ENCODE data around the gene IGFBP7.

Gene IGFBP7

GRCh38 chr4:57041020-57041419 is 69.2 kb downstream of the IGFBP7 start:
- Histone ChIP-seq H3K9me3 (ENCODE audit: control insufficient read depth, low read length) (no peaks in the 10 kb centered on the region), H3K27me3 (ENCODE audit: control insufficient read depth, insufficient read depth, low read length) (peaks cover 3% of the 10 kb centered on the region), H3K4me1 (ENCODE audit: control insufficient read depth, insufficient read depth, low read length) (peaks cover 3% of the 10 kb centered on the region), H3K9ac (ENCODE audit: low read length) (no peak overlapping the region), H3K4me3 (ENCODE audit: low read length) (no peak overlapping the region), H3K36me3 (ENCODE audit: control insufficient read depth, insufficient read depth, low read length) (no peaks in the 10 kb centered on the region)

DNA sequence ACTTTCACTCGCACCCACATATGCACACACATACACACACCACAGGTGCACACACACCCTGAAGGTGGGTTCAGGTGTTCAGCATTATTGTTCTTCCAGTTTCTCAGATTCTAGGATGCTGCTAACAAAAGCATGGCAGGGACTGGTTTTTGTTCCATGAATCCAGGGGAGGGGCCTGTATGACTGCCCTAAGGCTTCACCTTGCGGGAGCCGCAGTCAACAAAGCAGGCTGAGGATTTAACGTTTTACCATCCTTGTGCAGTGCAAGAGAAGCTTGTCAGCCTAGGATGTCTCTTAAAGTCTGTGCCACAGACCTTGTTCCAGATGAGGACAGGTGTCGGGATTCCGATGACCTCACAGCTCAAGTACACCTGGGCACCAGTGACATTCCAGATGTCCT is 69.7 kb downstream of the IGFBP7 start:
- Histone ChIP-seq H3K9me3 (ENCODE audit: control insufficient read depth, low read length) (no peaks in the 10 kb centered on the region), H3K4me3 (ENCODE audit: low read length) (no peak overlapping the region), H3K27me3 (ENCODE audit: control insufficient read depth, insufficient read depth, low read length) (peaks cover 3% of the 10 kb centered on the region), H3K4me1 (ENCODE audit: control insufficient read depth, insufficient read depth, low read length) (peaks cover 3% of the 10 kb centered on the region), H3K9ac (ENCODE audit: low read length) (no peak overlapping the region), H3K36me3 (ENCODE audit: control insufficient read depth, insufficient read depth, low read length) (no peaks in the 10 kb centered on the region)

- Histone ChIP-seq H3K27me3 (ENCODE audit: control insufficient read depth, insufficient read depth, low read length) (peaks cover 3% of the 10 kb centered on the region), H3K9me3 (ENCODE audit: control insufficient read depth, low read length) (no peaks in the 10 kb centered on the region), H3K4me3 (ENCODE audit: low read length) (no peak overlapping the region), H3K4me1 (ENCODE audit: control insufficient read depth, insufficient read depth, low read length) (no peaks in the 10 kb centered on the region), H3K9ac (ENCODE audit: low read length) (no peak overlapping the region), H3K36me3 (ENCODE audit: control insufficient read depth, insufficient read depth, low read length) (no peaks in the 10 kb centered on the region)
Measured at GRCh38 chr4:57039345-57039744, 70.8 kb downstream of the IGFBP7 start.

DNA sequence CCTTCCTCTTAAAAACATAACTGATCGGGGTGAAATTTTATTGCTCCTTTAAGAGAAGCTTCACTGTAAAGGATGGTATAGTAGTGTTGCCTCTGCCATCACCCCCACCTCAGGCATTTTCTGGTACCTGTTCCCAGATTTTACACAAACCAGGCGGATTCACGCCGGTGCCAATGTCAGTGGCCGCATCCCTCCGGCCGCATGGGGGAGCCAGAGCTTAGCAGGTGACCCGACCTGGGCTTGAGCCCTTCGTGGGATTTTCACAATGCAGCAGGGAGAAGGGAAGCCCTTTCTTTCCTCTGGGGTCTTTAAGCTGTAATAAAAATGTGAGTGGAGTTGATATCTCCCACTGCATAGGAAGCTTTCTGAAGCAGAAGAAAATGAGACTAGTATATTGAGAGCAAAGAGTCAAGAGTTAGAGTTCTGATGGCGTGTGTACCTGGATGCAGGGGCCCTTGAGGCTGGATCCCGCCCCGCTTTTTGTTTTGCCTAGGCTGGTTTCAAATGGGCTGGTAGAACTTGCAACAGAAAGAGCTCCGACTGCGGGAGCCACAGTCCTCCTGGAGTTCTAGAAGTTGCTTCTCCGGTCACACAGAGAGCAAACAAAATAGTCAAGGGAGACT is 72.1 kb downstream of the IGFBP7 start:
- Histone ChIP-seq H3K27me3 (ENCODE audit: control insufficient read depth, insufficient read depth, low read length) (peaks cover 3% of the 10 kb centered on the region), H3K9ac (ENCODE audit: low read length) (no peak overlapping the region), H3K4me1 (ENCODE audit: control insufficient read depth, insufficient read depth, low read length) (no peaks in the 10 kb centered on the region), H3K36me3 (ENCODE audit: control insufficient read depth, insufficient read depth, low read length) (no peaks in the 10 kb centered on the region), H3K4me3 (ENCODE audit: low read length) (no peak overlapping the region), H3K9me3 (ENCODE audit: control insufficient read depth, low read length) (no peaks in the 10 kb centered on the region)

DNA sequence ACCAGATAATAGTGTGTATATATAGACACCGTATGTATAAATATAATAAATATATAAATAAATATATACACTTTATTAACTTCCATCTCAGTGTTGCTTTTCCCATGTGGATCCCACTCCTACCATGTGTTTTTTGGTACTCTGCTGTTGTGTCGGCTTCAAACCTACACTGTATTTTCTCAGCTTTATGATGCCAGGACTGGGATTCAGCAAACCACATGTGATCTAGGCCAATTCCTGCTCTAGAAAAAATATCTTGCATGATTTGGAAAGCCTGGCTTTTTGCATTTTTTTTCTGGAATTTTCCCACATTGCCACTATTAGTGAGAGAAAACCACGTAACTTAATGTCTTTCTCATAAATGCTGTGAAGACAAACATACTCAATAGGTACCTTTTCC is 75.7 kb downstream of the IGFBP7 start:
- Histone ChIP-seq H3K27me3 (ENCODE audit: control insufficient read depth, insufficient read depth, low read length) (peaks cover 3% of the 10 kb centered on the region), H3K4me3 (ENCODE audit: low read length) (no peak overlapping the region), H3K9ac (ENCODE audit: low read length) (no peak overlapping the region), H3K4me1 (ENCODE audit: control insufficient read depth, insufficient read depth, low read length) (no peaks in the 10 kb centered on the region), H3K9me3 (ENCODE audit: control insufficient read depth, low read length) (no peaks in the 10 kb centered on the region), H3K36me3 (ENCODE audit: control insufficient read depth, insufficient read depth, low read length) (no peaks in the 10 kb centered on the region)

- H3K27me3 ChIP-seq (ENCODE audit: control insufficient read depth, insufficient read depth, low read length) = no peaks in the 10 kb centered on the region
Measured at GRCh38 chr4:57023104-57023503, 87.1 kb downstream of the IGFBP7 start.

GRCh38 chr4:57020467-57021101 is 89.6 kb downstream of the IGFBP7 start:
- H3K27me3 ChIP-seq (ENCODE audit: control insufficient read depth, insufficient read depth, low read length) = no peaks in the 10 kb centered on the region
- no peaks in the 10 kb centered on the region for H3K9me3 ChIP-seq (ENCODE audit: control insufficient read depth, low read length)
- H3K36me3 ChIP-seq (ENCODE audit: control insufficient read depth, insufficient read depth, low read length) = peaks cover 3% of the 10 kb centered on the region
- H3K9ac ChIP-seq (ENCODE audit: low read length) = no peak overlapping the region
- H3K4me1 ChIP-seq (ENCODE audit: control insufficient read depth, insufficient read depth, low read length) = no peaks in the 10 kb centered on the region
- no peak overlapping the region for H3K4me3 ChIP-seq (ENCODE audit: low read length)

More at GRCh38 chr4:57023104-57023503, 87.1 kb downstream of the IGFBP7 start:
- H3K36me3 ChIP-seq (ENCODE audit: control insufficient read depth, insufficient read depth, low read length) = peaks cover 3% of the 10 kb centered on the region
- H3K4me3 ChIP-seq (ENCODE audit: low read length) = no peak overlapping the region
- H3K9ac ChIP-seq (ENCODE audit: low read length) = no peak overlapping the region
- no peaks in the 10 kb centered on the region for H3K9me3 ChIP-seq (ENCODE audit: control insufficient read depth, low read length)
- peaks cover 3% of the 10 kb centered on the region for H3K4me1 ChIP-seq (ENCODE audit: control insufficient read depth, insufficient read depth, low read length)

GRCh38 chr4:57018980-57019379 is 91.2 kb downstream of the IGFBP7 start:
- Histone ChIP-seq H3K4me3 (ENCODE audit: low read length) (no peak overlapping the region), H3K36me3 (ENCODE audit: control insufficient read depth, insufficient read depth, low read length) (peaks cover 3% of the 10 kb centered on the region), H3K9ac (ENCODE audit: low read length) (no peak overlapping the region), H3K4me1 (ENCODE audit: control insufficient read depth, insufficient read depth, low read length) (no peaks in the 10 kb centered on the region), H3K27me3 (ENCODE audit: control insufficient read depth, insufficient read depth, low read length) (no peaks in the 10 kb centered on the region), H3K9me3 (ENCODE audit: control insufficient read depth, low read length) (no peaks in the 10 kb centered on the region)

- peaks cover 5% of the 10 kb centered on the region for H3K36me3 ChIP-seq (ENCODE audit: control insufficient read depth, insufficient read depth, low read length)
- H3K4me3 ChIP-seq (ENCODE audit: low read length) = no peak overlapping the region
- H3K9me3 ChIP-seq (ENCODE audit: control insufficient read depth, low read length) = no peaks in the 10 kb centered on the region
Measured at GRCh38 chr4:57013543-57014120, 96.6 kb downstream of the IGFBP7 start.

DNA sequence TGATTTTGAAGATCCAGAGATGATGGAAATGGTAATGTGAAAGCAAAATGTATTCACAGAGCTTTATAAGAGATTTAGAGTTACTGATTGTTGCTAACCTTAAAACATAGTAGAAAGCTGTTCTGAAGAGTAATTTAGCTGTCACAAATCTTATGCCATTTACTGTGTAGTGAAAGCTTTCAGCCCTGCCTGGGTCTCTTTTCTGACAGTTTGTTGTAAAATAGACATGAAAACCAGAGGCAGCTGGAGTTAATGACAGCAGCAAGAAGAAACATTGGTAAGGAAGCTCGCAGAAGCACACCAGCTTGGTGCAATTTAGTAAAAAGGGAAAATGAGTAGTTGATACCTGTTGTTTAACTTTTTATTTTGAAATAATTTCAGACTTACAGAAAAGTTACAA is 110.4 kb downstream of the IGFBP7 start:
- Histone ChIP-seq H3K9me3 (ENCODE audit: control insufficient read depth, low read length) (no peaks in the 10 kb centered on the region), H3K9ac (ENCODE audit: low read length) (no peak overlapping the region), H3K4me3 (ENCODE audit: low read length) (no peak overlapping the region), H3K36me3 (ENCODE audit: control insufficient read depth, insufficient read depth, low read length) (peaks cover 13% of the 10 kb centered on the region), H3K27me3 (ENCODE audit: control insufficient read depth, insufficient read depth, low read length) (no peaks in the 10 kb centered on the region), H3K4me1 (ENCODE audit: control insufficient read depth, insufficient read depth, low read length) (no peaks in the 10 kb centered on the region)

More at GRCh38 chr4:57013543-57014120, 96.6 kb downstream of the IGFBP7 start:
- no peak overlapping the region for H3K9ac ChIP-seq (ENCODE audit: low read length)
- H3K4me1 ChIP-seq (ENCODE audit: control insufficient read depth, insufficient read depth, low read length) = peaks cover 8% of the 10 kb centered on the region
- no peaks in the 10 kb centered on the region for H3K27me3 ChIP-seq (ENCODE audit: control insufficient read depth, insufficient read depth, low read length)

GRCh38 chr4:56995525-56995924 is 114.7 kb downstream of the IGFBP7 start:
- Histone ChIP-seq H3K36me3 (ENCODE audit: control insufficient read depth, insufficient read depth, low read length) (peaks cover 4% of the 10 kb centered on the region), H3K4me3 (ENCODE audit: low read length) (no peak overlapping the region), H3K27me3 (ENCODE audit: control insufficient read depth, insufficient read depth, low read length) (no peaks in the 10 kb centered on the region), H3K4me1 (ENCODE audit: control insufficient read depth, insufficient read depth, low read length) (no peaks in the 10 kb centered on the region), H3K9ac (ENCODE audit: low read length) (no peak overlapping the region), H3K9me3 (ENCODE audit: control insufficient read depth, low read length) (no peaks in the 10 kb centered on the region)

DNA sequence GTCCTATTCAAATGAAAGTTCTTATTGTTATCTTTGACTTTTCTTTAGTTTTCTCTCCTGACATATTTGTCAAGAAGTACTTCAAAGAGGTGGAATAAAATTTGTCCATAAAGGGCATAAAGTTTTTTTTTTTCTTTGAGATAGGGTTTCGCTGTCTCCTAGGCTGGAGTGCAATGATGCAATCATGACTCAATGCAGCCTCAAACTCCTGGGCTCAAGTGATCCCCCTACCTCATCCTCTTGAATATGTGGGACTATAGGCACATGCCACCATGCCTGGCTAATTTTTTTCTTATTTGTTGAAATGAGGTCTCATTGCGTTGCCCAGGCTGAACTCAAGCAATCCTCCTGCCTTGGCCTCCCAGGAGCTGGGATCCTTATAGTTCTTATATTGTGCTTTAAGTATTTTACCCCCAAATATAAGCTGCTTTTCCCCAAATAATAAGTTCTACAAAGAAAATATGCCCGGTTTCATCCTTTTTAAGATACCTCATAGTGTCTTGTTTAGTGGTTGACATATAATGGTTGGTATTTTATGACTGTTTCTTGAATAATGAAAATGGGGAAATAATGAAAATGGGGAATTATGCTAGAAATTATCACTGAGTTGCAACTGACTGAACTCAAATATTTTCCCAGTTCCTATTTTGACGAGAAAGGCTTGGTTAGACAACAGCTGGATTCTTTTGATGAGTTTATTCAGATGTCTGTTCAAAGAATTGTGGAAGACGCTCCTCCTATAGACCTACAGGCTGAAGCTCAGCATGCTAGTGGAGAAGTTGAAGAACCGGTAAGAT is 119.9 kb downstream of the IGFBP7 start:
- Histone ChIP-seq H3K36me3 (ENCODE audit: control insufficient read depth, insufficient read depth, low read length) (no peaks in the 10 kb centered on the region), H3K4me3 (ENCODE audit: low read length) (no peak overlapping the region), H3K9ac (ENCODE audit: low read length) (no peak overlapping the region), H3K4me1 (ENCODE audit: control insufficient read depth, insufficient read depth, low read length) (no peaks in the 10 kb centered on the region), H3K9me3 (ENCODE audit: control insufficient read depth, low read length) (no peaks in the 10 kb centered on the region), H3K27me3 (ENCODE audit: control insufficient read depth, insufficient read depth, low read length) (no peaks in the 10 kb centered on the region)
